ENCODE measurements around the gene KBTBD13. TPM values are rescaled to one million over a fixed set of nuclear protein-coding genes. Genes with fewer than 3 reads are reported as not detected.

Gene KBTBD13
- total and polyA plus RNA-seq, 8 donors: 0.18 to 1.4 (median 0.71) TPM; not detected in 1

- no peaks in the 10 kb centered on the region for H3K36me3 ChIP-seq
- no peaks in the 10 kb centered on the region for H3K9me3 ChIP-seq
- no peak for DNase-seq
- TF ChIP-seq, protein P1, sequence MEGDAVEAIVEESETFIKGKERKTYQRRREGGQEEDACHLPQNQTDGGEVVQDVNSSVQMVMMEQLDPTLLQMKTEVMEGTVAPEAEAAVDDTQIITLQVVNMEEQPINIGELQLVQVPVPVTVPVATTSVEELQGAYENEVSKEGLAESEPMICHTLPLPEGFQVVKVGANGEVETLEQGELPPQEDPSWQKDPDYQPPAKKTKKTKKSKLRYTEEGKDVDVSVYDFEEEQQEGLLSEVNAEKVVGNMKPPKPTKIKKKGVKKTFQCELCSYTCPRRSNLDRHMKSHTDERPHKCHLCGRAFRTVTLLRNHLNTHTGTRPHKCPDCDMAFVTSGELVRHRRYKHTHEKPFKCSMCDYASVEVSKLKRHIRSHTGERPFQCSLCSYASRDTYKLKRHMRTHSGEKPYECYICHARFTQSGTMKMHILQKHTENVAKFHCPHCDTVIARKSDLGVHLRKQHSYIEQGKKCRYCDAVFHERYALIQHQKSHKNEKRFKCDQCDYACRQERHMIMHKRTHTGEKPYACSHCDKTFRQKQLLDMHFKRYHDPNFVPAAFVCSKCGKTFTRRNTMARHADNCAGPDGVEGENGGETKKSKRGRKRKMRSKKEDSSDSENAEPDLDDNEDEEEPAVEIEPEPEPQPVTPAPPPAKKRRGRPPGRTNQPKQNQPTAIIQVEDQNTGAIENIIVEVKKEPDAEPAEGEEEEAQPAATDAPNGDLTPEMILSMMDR (IDR thresholded peaks at IDR 0.05): no peak
- ATAC-seq: no peak
- intact Hi-C loops (cut with DNase I): loop anchor here in 1 of 2 donors (10.0 kb wide), 1 partner anchor 60 kb away; no protein-coding TSS in a partner anchor
- H3K27ac ChIP-seq: no peak overlapping the region
- no peak overlapping the region for H3K4me3 ChIP-seq
- H3K27me3 ChIP-seq: no peaks in the 10 kb centered on the region
- H3K4me1 ChIP-seq: peaks cover 0 to 11% of the 10 kb centered on the region in 2 donors
These were observed 41.8 kb upstream of the KBTBD13 start for GRCh38 chr15:65034719-65035118.

GRCh38 chr15:65037309-65037708, 39.2 kb upstream of the KBTBD13 start:
- TF ChIP-seq, protein P1 (IDR thresholded peaks at IDR 0.05): no peak
- Histone ChIP-seq H3K4me1 (peaks cover 0 to 9% of the 10 kb centered on the region in 2 donors), H3K4me3 (no peak overlapping the region), H3K9me3 (no peaks in the 10 kb centered on the region), H3K27me3 (no peaks in the 10 kb centered on the region), H3K36me3 (no peaks in the 10 kb centered on the region), H3K27ac (no peak overlapping the region)
- intact Hi-C loops (cut with DNase I): loop anchor here in 1 of 2 donors (10.0 kb wide), 1 partner anchor 57 kb away; no protein-coding TSS in a partner anchor
- DNase-seq (no peak), ATAC-seq (no peak)

- no peak for DNase-seq
- TF ChIP-seq, protein P1 (IDR thresholded peaks at IDR 0.05): no peak
- no peak overlapping the region for H3K4me3 ChIP-seq
- intact Hi-C loops (cut with DNase I): loop anchor here in 1 of 2 donors (10.0 kb wide), 1 partner anchor 56 kb away; no protein-coding TSS in a partner anchor
- peaks cover 0 to 1% of the 10 kb centered on the region in 2 donors for H3K4me1 ChIP-seq
- no peak for ATAC-seq
- no peaks in the 10 kb centered on the region for H3K9me3 ChIP-seq
- H3K27ac ChIP-seq: no peak overlapping the region
- H3K27me3 ChIP-seq: no peaks in the 10 kb centered on the region
- no peaks in the 10 kb centered on the region for H3K36me3 ChIP-seq
These were observed 38.1 kb upstream of the KBTBD13 start for GRCh38 chr15:65038428-65038827.

DNA sequence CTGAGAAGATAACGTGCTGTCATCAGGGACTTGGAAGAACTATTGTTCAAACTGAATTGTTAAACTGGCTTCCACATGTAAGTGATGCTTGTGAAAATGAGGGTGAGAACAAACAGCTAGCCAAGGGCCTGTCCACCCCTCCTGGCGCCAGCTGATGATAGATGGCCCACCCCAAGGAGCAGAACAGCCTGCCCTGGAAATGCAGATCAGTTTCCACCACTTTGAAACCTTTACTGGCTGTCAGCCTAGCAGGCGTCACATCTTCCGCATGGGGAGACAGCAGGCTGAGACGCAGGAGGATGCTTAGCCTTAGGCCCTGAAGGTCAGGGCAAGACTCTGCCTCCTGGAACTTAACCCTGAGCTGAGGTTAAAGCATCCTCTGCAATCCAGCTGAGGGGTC, 37.7 kb upstream of the KBTBD13 start:
- no peaks in the 10 kb centered on the region for H3K27me3 ChIP-seq
- intact Hi-C loops (cut with DNase I): loop anchor here in 1 of 2 donors (10.0 kb wide), 1 partner anchor 56 kb away; no protein-coding TSS in a partner anchor
- no peaks in the 10 kb centered on the region for H3K4me1 ChIP-seq
- no peak overlapping the region for H3K27ac ChIP-seq
- no peaks in the 10 kb centered on the region for H3K9me3 ChIP-seq
- no peak overlapping the region for H3K4me3 ChIP-seq
- TF ChIP-seq, protein P1 (IDR thresholded peaks at IDR 0.05): no peak
- H3K36me3 ChIP-seq: no peaks in the 10 kb centered on the region
- ATAC-seq (no peak), DNase-seq (no peak)

DNA sequence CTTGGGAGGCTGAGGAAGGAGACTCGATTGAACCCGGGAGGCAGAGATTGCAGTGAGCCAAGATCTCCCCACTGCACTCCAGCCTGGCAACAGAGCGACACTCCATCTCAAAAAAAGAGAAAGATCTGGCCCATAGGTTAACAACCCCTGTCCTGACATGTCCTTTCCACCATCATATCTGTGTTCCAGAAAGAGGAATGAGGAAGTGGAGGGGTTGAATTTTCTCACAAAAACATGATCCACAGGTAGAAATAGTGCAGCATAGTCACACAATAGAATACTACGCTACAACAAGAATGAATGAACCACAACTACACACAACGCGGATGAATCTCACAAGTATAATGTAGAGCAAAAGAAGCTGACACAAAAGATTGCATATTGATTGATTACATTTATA, 36.1 kb upstream of the KBTBD13 start:
- Histone ChIP-seq H3K4me1 (peaks cover 9 to 11% of the 10 kb centered on the region in 2 donors), H3K36me3 (no peaks in the 10 kb centered on the region), H3K27me3 (no peaks in the 10 kb centered on the region), H3K27ac (no peak overlapping the region), H3K9me3 (no peaks in the 10 kb centered on the region), H3K4me3 (no peak overlapping the region)
- DNase-seq (no peak), ATAC-seq (no peak)
- TF ChIP-seq, protein P1 (IDR thresholded peaks at IDR 0.05): no peak
- intact Hi-C loops (cut with DNase I): no loop called here
